ENCODE measurements around the gene PBXIP1.

Gene PBXIP1

DNA sequence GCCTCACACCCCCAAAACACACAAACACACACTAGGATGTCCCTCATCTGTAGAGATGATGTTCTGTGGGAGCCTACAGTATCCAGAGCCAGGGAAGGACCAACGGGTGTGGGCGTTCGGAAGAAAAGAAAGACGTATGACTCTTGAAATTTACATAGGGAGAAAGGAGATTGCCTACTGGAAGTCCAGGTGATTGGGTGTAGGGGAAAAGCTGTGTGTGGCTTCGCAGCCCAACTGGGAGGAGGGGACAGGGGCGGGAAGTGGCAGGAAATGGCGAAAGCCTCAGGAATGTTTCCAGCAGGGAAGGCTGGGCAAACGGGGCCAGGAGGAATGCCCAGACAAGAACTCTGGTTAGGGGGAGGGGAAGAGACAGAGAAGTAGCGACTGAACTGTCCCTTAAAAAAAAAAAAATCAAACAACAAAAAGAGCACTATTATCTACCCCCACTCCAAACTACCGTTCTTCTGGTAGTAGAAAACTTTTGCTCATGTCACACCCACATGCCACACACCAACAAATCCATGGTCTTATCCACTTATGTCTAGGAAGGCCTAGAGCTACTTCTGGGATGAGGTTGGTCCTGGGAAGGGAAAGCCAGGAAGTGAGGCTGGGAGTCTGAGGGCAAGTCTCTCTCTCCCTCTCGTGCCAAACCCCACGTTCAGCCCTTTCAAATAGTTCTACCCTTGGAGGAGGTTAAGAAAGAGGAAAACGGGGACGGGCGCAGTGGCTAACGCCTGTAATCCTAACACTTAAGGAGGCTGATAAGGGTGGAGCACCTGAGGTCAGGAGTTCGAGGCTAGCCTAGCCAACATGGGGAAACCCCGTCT, 16.8 kb upstream of the PBXIP1 start:
- DNase-seq (ENCODE audit: low read depth): no peak

DNA sequence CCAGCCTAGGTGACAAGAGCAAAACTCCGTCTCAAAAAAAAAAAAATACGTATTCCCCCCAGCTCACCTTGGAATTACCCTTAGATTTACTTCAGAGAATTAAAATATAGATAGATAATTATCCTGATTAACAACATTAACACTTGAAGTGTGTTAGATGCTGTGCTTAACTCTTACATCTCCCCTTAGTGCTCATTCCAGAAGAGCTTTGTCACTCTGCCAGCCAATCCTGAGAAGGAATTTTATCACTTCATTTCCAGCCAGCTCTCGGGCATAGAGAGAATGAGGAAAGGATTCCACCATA, 16.3 kb upstream of the PBXIP1 start:
- DNase-seq (ENCODE audit: low read depth): no peak

DNA sequence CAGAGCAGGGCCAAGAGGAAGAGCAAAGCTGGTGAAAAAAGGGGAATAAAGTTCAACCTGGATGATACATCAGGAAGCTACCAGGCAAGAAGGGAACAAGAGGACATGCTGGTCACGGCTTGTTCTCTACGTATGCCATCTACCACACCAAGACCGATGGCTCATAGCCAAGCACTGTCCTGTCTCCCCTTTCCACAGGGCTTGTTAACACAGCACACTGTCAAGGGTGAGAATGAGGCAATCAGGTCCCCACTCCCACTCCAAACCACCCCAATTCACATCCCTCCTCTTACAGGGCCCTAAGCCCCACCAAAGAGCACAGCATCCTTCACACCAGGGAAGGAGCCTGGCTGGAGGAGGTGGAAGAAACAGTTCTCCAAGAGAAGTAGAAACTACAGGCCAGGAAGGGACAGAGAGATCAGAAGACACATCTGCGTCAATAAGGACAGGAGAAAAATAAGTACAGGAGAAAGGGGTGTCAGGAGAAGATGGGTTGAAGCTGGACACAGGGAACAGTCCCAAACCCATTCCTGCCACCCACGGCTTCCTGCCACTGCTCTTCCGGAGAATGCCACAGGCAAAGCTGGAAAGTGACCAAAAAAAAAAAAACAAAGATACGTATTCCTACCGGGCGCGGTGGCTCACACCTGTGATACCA, 15.6 kb upstream of the PBXIP1 start:
- no peak for DNase-seq (ENCODE audit: low read depth)

DNA sequence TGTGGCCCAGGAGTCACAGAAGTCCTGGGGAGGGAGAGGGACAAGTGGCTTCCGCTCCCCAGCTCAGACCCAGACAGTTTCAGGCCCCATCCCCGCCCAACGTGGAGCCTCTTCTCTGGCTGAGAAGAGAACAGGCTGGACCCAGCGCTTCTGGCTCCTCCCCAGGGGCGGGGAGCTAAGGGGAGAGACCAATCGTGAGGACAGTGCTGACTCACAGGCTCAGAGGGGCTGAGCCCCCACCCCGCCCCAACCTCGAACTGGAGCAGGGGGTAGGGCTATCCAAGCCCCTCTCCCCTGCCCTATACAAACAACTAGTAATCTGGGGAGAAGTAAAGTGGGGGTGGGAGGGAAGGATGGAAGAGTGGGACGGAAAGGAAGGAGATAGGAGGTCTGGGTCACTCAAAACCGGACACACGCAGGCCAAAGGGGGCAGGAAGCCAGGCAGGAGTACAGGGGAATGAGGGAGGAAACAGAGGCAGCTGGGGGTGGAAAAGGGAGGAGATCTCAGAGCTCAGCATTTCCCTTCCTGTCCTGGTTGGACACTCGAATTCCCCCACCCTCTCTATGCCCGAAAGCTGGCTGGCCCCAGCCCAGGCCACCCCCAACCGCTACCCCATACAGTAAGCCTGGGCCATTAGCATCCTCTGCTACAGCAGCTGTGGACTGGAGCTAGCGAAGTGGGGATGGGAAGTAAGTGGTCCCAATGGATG, 14.9 kb upstream of the PBXIP1 start, which contains the start of gene SHC1:
Gene SHC1 (minus strand): TSS at position 117 of the 710 bp plus-strand sequence. CDS start 221 bp downstream, outside the sequence.
- no peak for DNase-seq (ENCODE audit: low read depth)

DNA sequence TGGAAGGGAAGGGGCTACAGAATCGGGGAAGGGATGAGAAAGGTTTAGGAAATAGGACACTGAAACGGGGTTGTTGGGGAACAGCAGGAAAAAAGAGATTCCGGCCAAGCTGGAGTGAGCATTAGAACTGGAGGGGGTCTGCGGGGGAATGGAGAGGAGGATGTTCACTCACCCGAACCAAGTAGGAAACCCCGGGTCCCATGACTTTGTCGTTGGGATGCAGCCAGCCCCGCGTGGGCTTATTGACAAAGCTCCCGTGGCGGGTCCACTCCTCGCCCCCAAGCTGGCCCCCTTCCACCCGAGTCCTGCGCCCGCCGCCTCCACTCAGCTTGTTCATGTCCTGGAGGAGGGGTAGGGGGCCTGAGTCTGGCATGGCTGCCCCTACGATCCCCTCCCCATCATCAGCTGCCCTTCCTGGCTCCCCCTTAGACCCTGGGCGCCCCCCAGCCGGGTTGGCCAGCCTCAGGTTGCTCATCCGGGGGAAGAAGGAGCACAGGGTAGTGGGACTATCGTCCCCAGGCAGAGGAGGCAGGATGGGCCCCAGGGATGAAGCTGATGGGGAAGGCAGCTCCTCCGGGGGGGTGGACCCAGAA, 14.1 kb upstream of the PBXIP1 start:
- no peak for DNase-seq (ENCODE audit: low read depth)

DNA sequence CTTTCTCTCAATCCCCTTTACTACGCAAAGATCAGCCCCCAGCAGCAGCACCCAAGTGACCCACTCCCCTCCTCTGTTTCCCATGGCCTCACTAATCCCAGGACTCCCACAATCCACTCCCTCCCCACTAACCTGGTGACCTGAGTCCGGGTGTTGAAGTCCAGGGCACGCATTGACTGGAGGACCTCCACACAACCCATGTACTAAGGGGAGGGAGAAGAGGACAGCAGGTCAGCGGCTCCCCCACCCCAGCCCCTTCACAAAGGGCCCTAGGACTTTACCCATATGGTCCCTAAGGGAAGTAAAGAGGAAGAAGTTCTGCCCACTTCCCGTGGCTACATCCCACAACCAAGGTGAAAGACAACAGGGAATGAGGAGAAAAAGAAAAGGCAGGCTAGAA, 13.3 kb upstream of the PBXIP1 start:
- DNase-seq (ENCODE audit: low read depth): no peak

DNA sequence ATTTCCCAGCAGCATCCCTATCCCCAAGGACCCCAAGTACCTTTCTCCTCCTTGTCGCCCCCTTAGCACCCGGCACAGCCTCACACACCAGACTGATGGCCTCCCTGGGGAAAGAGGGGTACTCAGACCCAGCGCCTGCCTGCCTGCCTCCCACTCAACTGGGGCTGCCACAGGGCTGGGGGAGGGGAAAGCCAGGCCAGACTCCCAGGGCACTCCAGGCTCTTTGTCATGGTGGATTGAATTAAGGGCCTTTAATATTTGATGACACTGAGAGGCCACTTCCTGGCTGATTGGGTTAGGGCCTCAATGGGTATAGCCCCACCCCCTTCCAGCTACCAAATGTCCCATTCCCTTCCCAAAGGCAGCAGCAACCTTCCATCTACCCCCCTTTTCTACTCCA, 12.8 kb upstream of the PBXIP1 start:
- no peak for DNase-seq (ENCODE audit: low read depth)

DNA sequence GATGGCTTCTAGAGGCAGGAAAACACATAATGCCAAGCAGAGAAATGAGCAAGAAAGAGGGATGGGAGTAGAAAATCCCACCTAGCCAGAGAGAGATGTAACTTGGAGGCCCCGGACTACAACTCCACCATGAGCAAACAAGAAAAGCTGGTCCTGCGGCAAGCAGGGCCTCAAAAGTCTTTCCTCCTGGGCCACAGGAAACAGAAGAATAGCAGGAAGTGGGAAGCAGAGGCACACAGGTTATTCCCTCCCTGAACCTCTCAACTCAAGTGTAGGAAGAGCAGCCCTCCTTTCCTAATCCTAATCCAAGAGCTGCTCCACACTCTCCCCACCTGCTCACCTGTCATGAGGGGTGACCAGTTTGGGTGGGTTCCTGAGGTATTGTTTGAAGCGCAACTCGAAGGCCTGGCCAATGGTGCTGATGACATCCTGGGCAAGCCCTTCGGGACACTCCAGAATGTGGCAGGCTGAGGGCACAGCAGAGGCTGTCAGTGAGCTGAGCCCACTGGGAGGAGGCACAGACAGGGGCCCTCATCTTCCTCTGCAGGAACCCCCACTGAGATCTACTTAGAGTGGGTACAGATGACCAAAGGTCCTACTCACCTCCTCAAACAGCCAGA, 11.5 kb upstream of the PBXIP1 start:
- DNase-seq (ENCODE audit: low read depth): no peak

DNA sequence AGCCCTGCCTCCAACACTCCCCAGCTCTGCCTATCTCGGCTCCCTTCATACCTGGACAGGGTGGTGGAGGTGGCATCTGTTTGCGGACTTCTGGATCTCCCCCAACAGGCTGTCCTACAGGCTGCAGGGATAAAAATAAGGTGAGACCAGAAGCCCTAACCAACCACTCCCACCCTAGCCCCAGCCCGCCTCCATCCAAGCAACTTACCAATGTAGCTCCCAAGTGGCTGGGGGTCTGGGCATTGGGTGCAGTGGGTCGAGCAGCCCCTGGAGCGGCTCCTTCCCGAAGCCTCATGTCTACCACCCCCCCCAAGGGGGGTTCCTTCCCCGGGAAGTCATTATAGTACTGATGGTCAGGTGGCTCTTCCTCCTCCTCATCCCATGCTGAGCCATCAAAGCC, 10.2 kb upstream of the PBXIP1 start:
- DNase-seq (ENCODE audit: low read depth): no peak

DNA sequence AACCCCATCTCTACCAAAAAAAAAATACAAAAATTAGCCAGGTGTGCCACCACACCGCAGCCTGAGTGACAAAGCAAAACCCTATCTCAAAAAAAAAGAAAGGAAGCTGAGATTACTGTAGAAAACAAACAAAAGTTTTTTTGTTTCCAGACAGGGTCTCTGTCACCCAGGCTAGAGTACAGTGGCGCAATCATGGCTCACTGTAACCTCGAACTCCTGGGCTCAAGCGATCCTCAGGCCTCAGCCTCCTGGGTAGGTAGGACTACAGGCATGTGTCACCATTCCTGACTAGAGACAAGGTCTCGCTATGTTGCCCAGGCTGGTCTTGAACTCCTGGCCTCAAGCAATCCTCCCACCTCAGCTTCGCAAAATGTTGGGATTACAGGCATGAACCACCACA, 8.5 kb upstream of the PBXIP1 start:
- DNase-seq (ENCODE audit: low read depth): no peak

DNA sequence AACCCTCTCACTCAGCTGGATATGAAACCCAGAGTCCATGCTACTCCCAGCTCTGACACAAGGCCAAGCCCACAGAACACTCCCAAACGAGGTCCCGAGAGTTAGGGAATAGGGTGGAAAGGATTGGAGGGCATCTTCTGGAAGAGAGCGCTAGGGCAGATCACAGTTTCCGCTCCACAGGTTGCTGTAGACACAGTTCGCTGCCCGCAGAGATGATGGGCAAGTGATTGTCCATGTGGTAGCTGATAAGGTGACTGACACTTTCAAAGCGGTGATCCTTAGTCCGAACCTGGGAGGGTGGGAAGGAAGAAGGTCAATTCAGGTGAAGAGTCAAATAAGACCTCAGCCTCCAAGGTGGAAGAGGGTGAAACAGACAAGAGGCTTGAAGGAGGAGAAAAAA, 7.7 kb upstream of the PBXIP1 start:
- DNase-seq (ENCODE audit: low read depth): no peak

DNA sequence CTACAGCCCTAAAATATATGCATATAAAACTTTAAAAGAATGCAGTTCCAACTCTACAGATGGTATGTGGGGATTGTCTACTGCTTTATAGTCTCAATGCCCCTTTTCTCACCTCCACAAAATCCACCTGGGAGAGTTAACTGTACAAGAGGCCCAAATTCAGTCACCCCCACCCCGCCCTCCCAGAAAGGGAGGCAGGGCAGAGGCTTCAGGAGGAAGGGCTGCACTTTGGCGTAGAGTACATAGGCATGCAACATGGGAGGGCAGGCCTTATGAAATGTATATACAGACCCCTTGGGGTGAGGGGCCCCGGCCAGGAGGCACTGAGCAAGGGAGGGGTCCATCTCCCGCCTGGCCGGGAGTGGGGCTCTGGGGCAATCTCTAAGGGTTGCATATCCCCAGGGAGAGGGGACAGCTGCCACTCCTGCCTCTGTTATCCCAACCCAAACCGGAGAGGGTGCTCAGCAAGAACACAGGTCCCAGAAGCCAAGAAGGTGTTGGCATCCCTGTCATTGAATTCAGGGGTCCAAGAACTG, 7.0 kb upstream of the PBXIP1 start:
- DNase-seq (ENCODE audit: low read depth): no peak

DNA sequence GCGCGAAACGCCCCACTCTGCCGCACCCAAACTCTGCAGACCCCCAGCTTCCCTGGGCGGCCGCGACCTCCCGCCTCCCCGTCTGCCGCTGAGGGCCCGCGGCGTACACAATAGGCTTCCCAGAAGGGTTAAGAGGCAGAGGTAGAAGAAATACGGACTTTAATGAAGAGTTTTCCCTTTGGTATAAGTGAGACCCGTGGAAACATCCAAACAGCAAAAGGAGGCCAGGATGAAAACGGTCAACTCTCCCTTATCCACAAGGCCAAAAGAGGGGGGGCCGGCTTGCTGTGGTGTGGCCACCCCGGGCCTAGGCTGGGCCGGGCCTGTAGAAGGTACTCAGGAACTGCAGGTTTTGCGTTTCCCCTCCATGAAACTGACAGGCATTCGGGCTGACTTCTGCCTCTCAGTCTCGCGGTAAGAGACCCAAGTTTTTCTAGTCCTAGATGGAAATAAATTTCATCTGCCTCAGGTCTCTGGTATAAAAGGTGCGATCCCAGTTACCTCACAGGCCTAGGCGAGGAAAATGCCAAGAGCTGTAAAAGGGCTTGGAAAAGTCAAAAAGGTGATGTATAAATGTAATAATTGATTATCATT, 6.4 kb upstream of the PBXIP1 start:
- DNase-seq (ENCODE audit: low read depth): no peak

DNA sequence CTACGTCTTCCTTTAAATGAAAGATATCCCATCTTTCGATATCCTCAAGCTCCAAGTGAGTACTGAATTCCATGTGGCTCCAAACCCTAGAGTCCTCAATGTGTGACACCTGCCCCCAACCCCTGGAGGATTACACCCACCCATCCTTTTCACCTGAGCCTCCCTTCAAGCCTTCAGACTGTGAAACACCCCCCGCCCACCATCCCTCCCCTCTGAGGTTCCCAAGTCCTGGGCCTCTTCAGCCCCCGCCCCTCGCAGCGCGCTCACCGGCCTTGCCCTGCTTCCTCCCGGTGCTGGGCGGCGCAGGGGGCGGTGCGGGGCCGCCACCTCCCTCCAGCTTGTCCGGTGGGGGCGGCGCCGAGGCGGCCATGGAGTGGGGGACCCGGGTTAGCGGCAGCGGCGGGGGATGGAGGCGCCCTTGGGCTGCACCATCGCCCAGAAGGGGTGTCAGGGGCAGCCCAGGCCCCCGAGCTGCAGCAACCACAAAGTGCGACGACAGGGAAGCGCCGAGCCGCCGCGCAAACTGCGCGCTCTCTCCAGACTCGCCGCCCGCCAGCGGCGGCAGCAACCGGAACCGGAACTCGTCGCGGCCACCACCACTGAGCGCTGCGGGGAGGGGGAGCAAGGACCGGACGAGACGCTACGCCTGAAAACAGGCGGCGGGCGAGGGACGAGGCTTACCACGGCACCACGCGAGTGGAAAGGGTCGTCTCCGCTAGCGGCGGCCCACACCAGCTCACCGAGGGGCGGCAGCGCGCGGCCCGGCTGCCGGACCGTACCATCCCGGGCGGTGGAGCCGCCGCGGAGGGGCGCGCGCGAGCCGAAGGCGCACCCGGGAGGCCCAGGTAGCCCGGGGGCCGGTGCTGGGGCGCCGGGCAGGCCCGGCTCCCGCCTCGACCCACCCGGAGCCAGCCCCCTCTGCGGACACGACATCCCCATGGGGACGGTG, 5.6 kb upstream of the PBXIP1 start, which contains the start of gene PYGO2:
Gene PYGO2 (minus strand): TSS at position 576 of the 949 bp plus-strand sequence. CDS start 206 bp downstream, at position 370.
- peak; percentile 64 for DNase-seq (ENCODE audit: low read depth)

DNA sequence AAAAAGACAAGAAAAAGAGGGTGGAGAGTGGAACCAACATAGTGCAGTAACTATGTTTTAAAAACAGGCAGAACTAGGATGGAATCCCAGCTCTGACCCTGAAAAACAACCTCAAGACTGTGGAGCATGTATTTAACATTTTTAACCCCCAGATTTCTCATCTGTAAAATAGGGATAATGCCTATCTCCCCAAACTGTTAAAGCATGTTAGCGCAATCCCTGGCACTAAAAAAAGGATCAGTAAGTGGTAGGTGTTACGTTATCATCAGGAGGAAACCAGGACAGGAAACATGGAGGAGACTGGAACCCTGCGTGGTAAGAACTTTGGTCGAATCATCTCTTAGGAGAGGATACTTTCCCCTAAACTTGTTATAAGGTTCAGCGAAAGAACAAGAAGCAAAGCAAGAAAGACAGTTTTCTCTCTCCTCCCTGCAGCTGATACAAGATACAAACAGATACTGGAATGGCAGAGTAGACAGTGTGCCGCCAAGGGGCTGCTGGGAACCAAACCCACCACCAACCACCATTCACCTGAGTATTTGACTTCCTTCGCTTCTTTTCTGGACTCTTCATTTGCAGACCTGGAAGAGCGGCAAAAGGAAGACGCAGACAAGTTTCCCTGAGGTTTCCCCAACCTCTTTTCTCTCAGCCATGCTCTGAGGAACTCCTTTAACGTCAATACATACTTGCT, 4.7 kb upstream of the PBXIP1 start:
- DNase-seq (ENCODE audit: low read depth): no peak

DNA sequence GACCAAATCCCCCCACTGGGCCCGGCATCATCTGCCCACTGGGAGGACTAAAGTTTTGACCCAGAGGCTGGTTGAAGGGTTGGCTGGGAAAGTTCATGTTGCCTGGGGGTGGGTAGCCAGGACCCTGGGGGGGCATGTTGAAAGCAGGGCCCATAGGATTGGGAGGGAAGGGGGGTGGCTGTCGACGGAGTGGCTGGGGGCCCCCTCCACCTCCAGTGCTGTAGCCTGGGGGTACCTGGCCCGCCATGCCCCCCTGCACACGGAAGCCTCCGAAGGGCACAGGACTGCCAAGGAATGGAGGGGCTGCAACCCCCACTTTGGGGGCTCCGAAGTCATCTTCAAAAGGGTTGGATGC, 3.5 kb upstream of the PBXIP1 start:
- no peak for DNase-seq (ENCODE audit: low read depth)

DNA sequence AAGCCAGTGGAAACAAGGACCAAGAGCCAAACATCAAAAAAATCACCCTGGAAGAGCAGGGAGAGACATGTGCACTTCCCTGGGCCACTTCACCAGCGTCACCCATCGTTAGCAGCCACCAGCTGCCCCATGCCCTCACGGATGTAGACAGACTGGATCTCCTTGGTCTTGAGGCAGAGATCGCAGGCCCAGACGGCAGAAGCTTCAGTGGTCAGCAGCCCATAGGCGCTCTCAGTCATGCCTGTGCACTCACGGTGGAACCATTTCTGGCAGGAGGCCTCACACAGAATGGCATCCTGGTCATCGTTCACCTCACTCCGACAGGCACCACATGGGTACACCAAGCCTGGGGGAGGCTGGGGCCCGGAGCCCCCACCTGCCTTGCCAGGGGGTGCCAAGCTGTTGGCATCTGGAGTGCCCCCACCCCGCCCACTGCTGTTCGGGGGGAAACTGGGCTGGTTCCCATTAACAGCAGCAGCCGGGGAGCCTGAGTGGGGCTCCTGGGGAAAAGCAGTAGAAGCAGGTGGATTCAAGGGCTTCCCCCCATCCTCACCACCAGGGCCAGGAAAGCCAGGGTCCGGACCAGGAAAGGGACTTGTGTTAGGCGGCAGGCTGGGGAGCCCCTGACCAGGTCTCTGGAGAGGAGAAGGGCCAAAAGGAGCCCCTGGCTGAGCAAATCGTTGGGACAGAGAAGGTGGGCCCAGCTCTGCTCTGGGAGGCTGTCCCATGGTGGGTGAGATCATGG, 3.0 kb upstream of the PBXIP1 start:
- DNase-seq (ENCODE audit: low read depth): no peak

DNA sequence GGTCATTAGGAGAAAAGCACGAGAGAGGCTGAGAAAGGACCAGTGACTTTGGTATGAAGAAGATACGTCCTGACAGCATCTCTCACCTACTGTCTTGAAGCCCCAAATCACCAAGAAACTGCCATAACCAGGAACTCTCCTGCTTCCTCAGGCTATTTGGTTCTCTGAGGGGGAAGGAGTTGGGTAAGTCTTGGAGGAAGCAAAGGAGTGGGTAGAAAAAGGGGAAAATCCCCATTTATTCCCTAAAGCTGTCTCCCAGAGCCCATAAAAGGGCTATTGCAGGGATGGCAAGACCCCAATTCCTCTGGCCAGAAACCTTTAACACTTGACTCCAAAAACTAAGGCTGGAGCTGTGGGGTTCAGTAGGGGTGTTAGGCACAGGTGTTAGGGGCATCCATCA, 2.1 kb upstream of the PBXIP1 start:
- DNase-seq (ENCODE audit: low read depth): no peak

DNA sequence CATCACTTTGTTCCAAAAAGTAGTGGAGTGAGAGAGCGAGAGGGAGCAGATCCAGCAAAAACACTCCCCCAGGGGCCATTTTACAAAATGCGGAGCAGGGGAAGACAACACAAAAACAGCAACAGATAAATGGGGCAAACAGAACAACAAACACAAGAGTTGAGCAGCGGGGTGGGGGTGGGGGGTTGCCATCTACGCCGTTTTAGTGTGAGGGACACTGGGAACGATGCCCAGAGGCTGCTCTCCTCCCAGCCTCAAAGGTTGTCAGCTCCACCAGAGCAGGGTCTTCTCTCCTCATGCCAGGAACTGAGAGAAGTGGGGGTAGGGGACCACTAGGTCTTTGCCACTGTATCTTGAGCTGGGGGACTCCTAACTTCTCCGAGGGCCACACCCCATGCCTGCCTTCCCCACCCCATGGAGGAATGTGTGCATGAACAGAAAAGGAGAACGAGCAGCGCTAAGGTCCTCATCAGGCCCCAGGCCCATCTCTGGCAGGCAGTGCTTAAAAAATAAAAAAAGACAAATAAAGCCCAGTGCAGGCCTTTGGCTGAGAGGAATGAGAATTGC, 1.3 kb upstream of the PBXIP1 start:
- DNase-seq (ENCODE audit: low read depth): no peak
